H9 (cell line): Measurements from ENCODE around the gene WRAP53. TPM values are rescaled to one million over a fixed set of nuclear protein-coding genes. Genes with fewer than 3 reads are reported as not detected.
A peak's percentile ranks its signal among the peaks of the same experiment; 100 is the strongest.

Source experiments
- DNase-seq: peaks from one replicate; pipeline ENCODE4 v3.0.0-alpha.2; 2017
- H2AFZ ChIP-seq: one replicate; pipeline ENCODE4 v1.6.1; 2013; ENCODE audit warnings: mild to moderate bottlenecking, low read length, control low read depth, moderate library complexity
- H2AK5ac ChIP-seq: 2 replicates; pipeline ENCODE4 v1.6.1; 2013; ENCODE audit warnings: low read length, control low read depth, mixed read lengths; ENCODE audit not compliant: insufficient read length
- H2BK120ac ChIP-seq: one replicate; pipeline ENCODE4 v1.6.1; 2013; ENCODE audit warnings: low read depth, mild to moderate bottlenecking, low read length, control low read depth, inconsistent platforms; ENCODE audit not compliant: poor library complexity, severe bottlenecking
- H2BK12ac ChIP-seq: 2 replicates; pipeline ENCODE4 v1.6.1; 2013; ENCODE audit warnings: low read length, control low read depth, mixed read lengths, low read depth; ENCODE audit not compliant: insufficient read length
- H2BK15ac ChIP-seq: 2 replicates; pipeline ENCODE4 v1.6.1; 2013; ENCODE audit warnings: low read depth, low read length, control low read depth
- H2BK20ac ChIP-seq: one replicate; pipeline ENCODE4 v1.6.1; 2013; ENCODE audit warnings: low read depth, mild to moderate bottlenecking, low read length, control low read depth, inconsistent platforms; ENCODE audit not compliant: poor library complexity, severe bottlenecking
- H2BK5ac ChIP-seq: 2 replicates; pipeline ENCODE4 v1.6.1; 2013; ENCODE audit warnings: low read length, control low read depth, mixed read lengths; ENCODE audit not compliant: insufficient read length
- H3K14ac ChIP-seq: 2 replicates; pipeline ENCODE4 v1.6.1; 2013; ENCODE audit warnings: low read length, control low read depth; ENCODE audit not compliant: insufficient read depth
- H3K18ac ChIP-seq: 2 replicates; pipeline ENCODE4 v1.6.1; 2013; ENCODE audit warnings: low read depth, mild to moderate bottlenecking, mixed read lengths, low read length, control low read depth; ENCODE audit not compliant: insufficient read length
- H3K23ac ChIP-seq: 2 replicates; pipeline ENCODE4 v1.6.1; 2013; ENCODE audit warnings: low read length, control low read depth, mixed read lengths, low read depth; ENCODE audit not compliant: insufficient read length
- H3K23me2 ChIP-seq: 2 replicates; pipeline ENCODE4 v1.6.1; 2013; ENCODE audit warnings: low read depth, mild to moderate bottlenecking, mixed read lengths, low read length, control low read depth; ENCODE audit not compliant: insufficient read length, poor library complexity, severe bottlenecking
- H3K27ac ChIP-seq: 2 replicates; pipeline ENCODE4 v1.5.1; 2013; ENCODE audit warnings: low read length, control low read depth, mixed read lengths, low read depth; ENCODE audit not compliant: insufficient read length
- H3K27me3 ChIP-seq: 2 replicates; pipeline ENCODE4 v1.6.1; 2013; ENCODE audit warnings: low read length, control low read depth, inconsistent platforms; ENCODE audit not compliant: insufficient read depth
- H3K4ac ChIP-seq: 2 replicates; pipeline ENCODE4 v1.6.1; 2013; ENCODE audit warnings: low read depth, mild to moderate bottlenecking, control low read depth, inconsistent platforms, low read length, moderate library complexity
- H3K4me1 ChIP-seq: 2 replicates; pipeline ENCODE4 v1.6.1; 2013; ENCODE audit warnings: low read length, control low read depth, inconsistent platforms; ENCODE audit not compliant: insufficient read depth
- H3K4me2 ChIP-seq: 2 replicates; pipeline ENCODE4 v1.6.1; 2013; ENCODE audit warnings: low read length, control low read depth, mixed read lengths; ENCODE audit not compliant: insufficient read length, insufficient read depth
- H3K56ac ChIP-seq: 2 replicates; pipeline ENCODE4 v1.6.1; 2013; ENCODE audit warnings: low read depth, mild to moderate bottlenecking, mixed read lengths, low read length, control low read depth; ENCODE audit not compliant: insufficient read length
- H3K79me1 ChIP-seq: 2 replicates; pipeline ENCODE4 v1.6.1; 2013; ENCODE audit warnings: low read depth, mild to moderate bottlenecking, moderate library complexity, low read length, control low read depth, inconsistent platforms; ENCODE audit not compliant: insufficient read depth, poor library complexity, severe bottlenecking
- H3K79me2 ChIP-seq: 2 replicates; pipeline ENCODE4 v1.6.1; 2013; ENCODE audit warnings: low read length, control low read depth, inconsistent platforms; ENCODE audit not compliant: insufficient read depth
- H3K9ac ChIP-seq: 2 replicates; pipeline ENCODE4 v1.6.1; 2013; ENCODE audit warnings: low read length, control low read depth, mixed read lengths; ENCODE audit not compliant: insufficient read length; ENCODE audit errors: extremely low read depth
- H3K9me3 ChIP-seq: one replicate; pipeline ENCODE4 v1.6.1; 2013; ENCODE audit warnings: low read depth, low read length, inconsistent platforms; ENCODE audit not compliant: control insufficient read depth
- H3T11ph ChIP-seq: one replicate; pipeline ENCODE4 v1.6.1; 2013; ENCODE audit warnings: mild to moderate bottlenecking, low read length, control low read depth, inconsistent platforms
- H4K20me1 ChIP-seq: one replicate; pipeline ENCODE4 v1.6.1; 2013; ENCODE audit not compliant: control insufficient read depth, insufficient read length, insufficient read depth
- H4K5ac ChIP-seq: 2 replicates; pipeline ENCODE4 v1.6.1; 2013; ENCODE audit warnings: low read depth, mild to moderate bottlenecking, mixed read lengths, low read length, control low read depth; ENCODE audit not compliant: insufficient read length
- H4K8ac ChIP-seq: replicated peaks from 2 replicates; pipeline ENCODE4 v1.6.1; 2013; ENCODE audit warnings: low read length, control low read depth, mixed read lengths, low read depth; ENCODE audit not compliant: insufficient read length
- H4K91ac ChIP-seq: 2 replicates; pipeline ENCODE4 v1.6.1; 2013; ENCODE audit warnings: low read depth, mild to moderate bottlenecking, moderate library complexity, mixed read lengths, low read length, control low read depth; ENCODE audit not compliant: insufficient read length
- H3K27ac Mint-ChIP-seq, 3 experiments: 2 replicates in 2 of 3; 3 replicates in 1 of 3; pipeline ENCODE4 v1.8.0; 2020 to 2021; ENCODE audit warnings: mixed read lengths in 3 of 3, mild to moderate bottlenecking in 1 of 3, moderate library complexity in 1 of 3
- H3K27me3 Mint-ChIP-seq: 2 replicates; pipeline ENCODE4 v1.8.0; 2021; ENCODE audit warnings: low read depth, mild to moderate bottlenecking, moderate library complexity, mixed read lengths
- H3K36me3 Mint-ChIP-seq, 3 experiments: 2 replicates in 2 of 3; 3 replicates in 1 of 3; pipeline ENCODE4 v1.8.0; 2020 to 2021; ENCODE audit warnings: low read depth in 3 of 3, mixed read lengths in 3 of 3; ENCODE audit not compliant: insufficient read depth in 1 of 3
- H3K4me1 Mint-ChIP-seq, 2 experiments: 2 replicates each; pipeline ENCODE4 v1.8.0; 2020; ENCODE audit warnings: mixed read lengths in 2 of 2
- H3K4me3 Mint-ChIP-seq, 2 experiments: 2 replicates in 1 of 2; 3 replicates in 1 of 2; pipeline ENCODE4 v1.8.0; 2020 to 2021; ENCODE audit warnings: mild to moderate bottlenecking in 2 of 2, mixed read lengths in 2 of 2, moderate library complexity in 1 of 2
- H3K9me3 Mint-ChIP-seq, 2 experiments: 2 replicates in 1 of 2; 3 replicates in 1 of 2; pipeline ENCODE4 v1.8.0; 2020; ENCODE audit warnings: mild to moderate bottlenecking in 2 of 2, mixed read lengths in 2 of 2, moderate library complexity in 1 of 2
- CTCF ChIP-seq: fragments of 200-600 bp; sonication (generic); conservative IDR thresholded peaks from 3 replicates; pipeline ENCODE4 v1.8.0; 2021; ENCODE audit warnings: antibody characterized with exemption, mild to moderate bottlenecking
- WGBS: extraction: QIAGEN DNeasy Blood & Tissue Kit; methylation state at CpG from one replicate; pipeline ENCODE4 v1.1.7; 2013; ENCODE audit warnings: missing lambda C conversion rate, low lambda C conversion rate, mixed read lengths; ENCODE audit not compliant: insufficient read length; ENCODE audit errors: extremely low coverage; 5-methylcytosine and 5-hydroxymethylcytosine counted together
- total RNA-seq: library from RNA; stranded (reverse); gene quantifications from 2 replicates; pipeline ENCODE4 v1.2.1, GENCODE V29; 2021

The WRAP53 gene
- total RNA-seq, 1 experiment from 2014 or later, result 27.0 TPM

DNA sequence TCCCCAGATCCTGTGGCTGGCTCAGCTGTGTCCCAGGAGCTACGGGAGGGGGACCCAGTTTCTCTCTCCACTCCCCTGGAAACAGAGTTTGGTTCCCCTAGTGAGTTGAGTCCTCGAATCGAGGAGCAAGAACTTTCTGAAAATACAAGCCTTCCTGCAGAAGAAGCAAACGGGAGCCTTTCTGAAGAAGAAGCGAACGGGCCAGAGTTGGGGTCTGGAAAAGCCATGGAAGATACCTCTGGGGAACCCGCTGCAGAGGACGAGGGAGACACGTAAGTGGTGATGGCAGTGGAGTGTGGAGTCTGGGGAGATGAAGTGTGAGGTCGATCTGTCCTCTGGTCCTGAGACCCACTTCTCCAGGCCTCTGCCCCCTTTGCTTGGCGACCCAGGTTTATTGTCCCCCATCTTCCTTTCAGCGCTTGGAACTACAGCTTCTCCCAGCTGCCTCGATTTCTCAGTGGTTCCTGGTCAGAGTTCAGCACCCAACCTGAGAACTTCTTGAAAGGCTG is 585 bp downstream of the WRAP53 start:
- H3K79me1 ChIP-seq, result no peaks in the 10 kb centered on the region
- peak overlapping the region; percentile 84 for H3K4me2 ChIP-seq
- Mint-ChIP-seq H3K4me3 (peak overlapping the region; percentile 94 to 97), H3K9me3 (no peaks in the 10 kb centered on the region; a peak in 1 of 5 replicates), H3K27ac (peak overlapping the region; percentile 92 to 97 (median 94); a peak in 6 of 7 replicates), H3K36me3 (peaks cover 18 to 41% (median 35%) of the 10 kb centered on the region in 3 experiments), H3K4me1 (peaks cover 25 to 26% of the 10 kb centered on the region in 2 experiments), H3K27me3 (no peaks in the 10 kb centered on the region)
- no peak overlapping the region for H2BK15ac ChIP-seq
- peak overlapping the region; percentile 80 for H3K9ac ChIP-seq
- peaks cover 18% of the 10 kb centered on the region for H3K23me2 ChIP-seq
- H3K18ac ChIP-seq, result no peak overlapping the region
- no peaks in the 10 kb centered on the region for H3K9me3 ChIP-seq
- no peak overlapping the region for H2BK5ac ChIP-seq
- H3K4ac ChIP-seq, result no peak overlapping the region
- H3K14ac ChIP-seq, result no peak overlapping the region; the same call in 1 of the 2 replicates
- H4K8ac ChIP-seq, result no peak overlapping the region
- H3K23ac ChIP-seq, result no peak overlapping the region
- no peak overlapping the region for H3K56ac ChIP-seq
- H4K20me1 ChIP-seq, result no peaks in the 10 kb centered on the region
- H3K27me3 ChIP-seq, result no peaks in the 10 kb centered on the region
- no peak overlapping the region for H2AK5ac ChIP-seq
- peaks cover 19% of the 10 kb centered on the region for H3K79me2 ChIP-seq
- no peak for TF ChIP-seq CTCF
- no peak overlapping the region for H2BK120ac ChIP-seq
- H3T11ph ChIP-seq, result no peak overlapping the region
- H2AFZ ChIP-seq, result no peak overlapping the region
- H4K5ac ChIP-seq, result no peak overlapping the region
- no peak for DNase-seq
- WGBS, result no CpG with 5 or more reads among the region's 13 CpGs
- H4K91ac ChIP-seq, result no peak overlapping the region
- no peaks in the 10 kb centered on the region; the same call in 1 of the 2 replicates for H3K4me1 ChIP-seq
- no peak overlapping the region for H3K27ac ChIP-seq
- no peak overlapping the region for H2BK20ac ChIP-seq
- no peak overlapping the region for H2BK12ac ChIP-seq
